ENCODE data around the gene KRT6A. TPM values are rescaled to one million over a fixed set of nuclear protein-coding genes. Genes with fewer than 3 reads are reported as not detected.

The KRT6A gene
- total RNA-seq, 2 experiments from 2014 or later = not detected

DNA sequence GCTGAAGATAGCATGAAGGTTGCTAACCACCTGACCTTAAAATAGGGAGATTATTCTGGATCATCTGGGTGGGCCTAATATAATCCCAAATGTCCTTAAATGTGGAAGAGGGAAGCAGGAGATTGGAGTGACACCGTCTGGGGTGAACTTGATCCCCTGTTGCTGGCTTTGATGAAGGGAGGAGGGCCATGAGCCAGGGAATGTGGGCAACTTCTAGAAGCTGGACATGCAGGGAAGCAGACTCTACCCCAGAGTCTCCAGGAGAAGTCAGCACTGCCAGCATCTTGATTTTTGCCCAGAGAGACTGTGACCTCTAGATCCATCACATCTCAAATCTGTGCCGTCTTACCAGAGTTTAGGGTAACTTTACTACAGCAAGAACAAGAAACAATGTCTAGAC lies 36.4 kb upstream of the KRT6A start:
- Mint-ChIP-seq H3K27me3 (no peaks in the 10 kb centered on the region), H3K4me1 (peaks cover 6% of the 10 kb centered on the region), H3K27ac (no peak overlapping the region), H3K4me3 (no peak overlapping the region), H3K36me3 (no peaks in the 10 kb centered on the region), H3K9me3 (no peaks in the 10 kb centered on the region)
- DNase-seq = no peak

DNA sequence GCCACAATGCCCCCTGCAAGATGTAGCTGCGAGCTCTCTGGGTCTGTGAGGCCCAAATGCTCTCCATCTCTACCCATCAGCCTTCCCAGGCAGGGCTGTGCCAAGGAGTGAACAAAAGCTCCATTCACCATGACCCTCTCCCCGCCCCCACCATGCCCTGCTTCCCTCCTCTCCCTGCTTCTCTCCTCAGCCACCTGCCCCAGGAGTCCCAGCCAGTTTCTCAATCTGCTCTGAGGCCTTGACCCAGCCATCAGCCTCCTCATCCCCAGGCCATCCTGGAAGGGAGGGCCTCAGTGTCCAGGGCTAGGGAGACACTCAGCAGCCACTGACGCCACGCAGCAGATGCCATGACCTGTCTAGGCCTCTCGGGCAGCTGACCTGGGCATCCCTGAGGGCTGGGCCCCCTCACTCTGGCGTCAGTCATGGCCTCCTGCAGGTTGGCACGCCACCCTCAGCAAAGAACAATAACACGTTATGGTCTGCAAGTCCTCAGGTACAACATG lies 35.6 kb upstream of the KRT6A start:
- no peaks in the 10 kb centered on the region for H3K36me3 Mint-ChIP-seq
- H3K4me3 Mint-ChIP-seq = no peak overlapping the region
- no peaks in the 10 kb centered on the region for H3K9me3 Mint-ChIP-seq
- DNase-seq = no peak
- peaks cover 6% of the 10 kb centered on the region for H3K4me1 Mint-ChIP-seq
- H3K27ac Mint-ChIP-seq = no peak overlapping the region
- H3K27me3 Mint-ChIP-seq = peaks cover 1% of the 10 kb centered on the region

DNA sequence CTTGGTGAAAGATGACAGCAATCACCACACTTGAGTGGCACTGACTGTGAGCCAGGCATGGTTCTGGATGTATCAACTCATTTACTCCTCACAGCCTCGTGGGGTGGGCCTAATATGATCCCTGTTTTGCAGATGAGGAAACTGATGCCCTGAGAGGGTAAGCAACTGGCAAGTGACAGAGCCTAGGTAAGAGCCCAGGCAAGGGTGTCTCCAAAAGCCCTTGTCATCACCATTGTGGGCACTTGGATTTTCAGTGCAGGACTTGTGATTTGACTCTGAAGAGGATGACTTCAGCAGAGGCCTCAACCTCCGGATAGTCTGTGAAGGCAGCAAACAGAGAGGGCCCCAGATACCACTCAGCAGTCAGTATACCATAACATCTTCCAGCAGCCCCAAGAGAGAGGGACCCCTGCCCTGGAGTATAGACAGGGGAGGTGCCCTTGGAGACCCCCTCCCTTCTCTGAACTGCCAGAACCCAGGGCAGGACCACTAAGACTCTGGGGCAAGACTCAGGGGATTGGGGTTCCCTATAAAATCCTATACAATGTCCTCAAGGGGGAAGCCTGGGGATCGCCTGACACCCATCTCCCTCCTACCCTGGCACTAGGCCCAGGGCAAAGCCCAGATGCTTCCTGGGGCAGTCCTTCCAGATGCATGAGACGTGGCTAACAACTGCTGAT lies 34.2 kb upstream of the KRT6A start:
- Mint-ChIP-seq H3K27ac (no peak overlapping the region), H3K27me3 (peaks cover 4% of the 10 kb centered on the region), H3K36me3 (no peaks in the 10 kb centered on the region), H3K4me3 (no peak overlapping the region), H3K9me3 (no peaks in the 10 kb centered on the region), H3K4me1 (peaks cover 6% of the 10 kb centered on the region)
- no peak for DNase-seq

DNA sequence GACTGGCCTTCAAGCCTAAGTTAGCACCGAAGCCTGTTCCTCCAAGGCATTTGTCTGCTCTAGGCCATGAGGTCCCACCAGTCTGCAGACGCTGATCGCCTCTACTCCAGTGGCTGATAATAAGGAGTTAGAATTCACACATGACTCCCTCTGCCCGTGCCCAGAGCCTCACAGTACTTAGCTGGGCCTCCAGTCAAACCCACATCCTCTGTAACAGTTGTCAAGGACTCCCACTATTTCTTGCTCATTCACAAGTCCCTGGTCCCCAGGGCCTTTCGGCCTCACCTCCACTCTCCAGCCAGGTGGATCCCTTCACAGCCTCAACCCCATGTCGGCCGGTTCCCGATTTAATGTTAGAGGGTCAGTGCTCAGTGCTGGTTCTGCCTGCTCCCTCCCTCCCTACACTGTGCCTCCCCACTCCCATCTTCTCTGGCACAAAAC lies 33.5 kb upstream of the KRT6A start:
- Mint-ChIP-seq H3K4me1 (peaks cover 6% of the 10 kb centered on the region), H3K9me3 (no peaks in the 10 kb centered on the region), H3K27me3 (peaks cover 4% of the 10 kb centered on the region), H3K4me3 (no peak overlapping the region), H3K27ac (no peak overlapping the region), H3K36me3 (no peaks in the 10 kb centered on the region)
- DNase-seq = no peak

DNA sequence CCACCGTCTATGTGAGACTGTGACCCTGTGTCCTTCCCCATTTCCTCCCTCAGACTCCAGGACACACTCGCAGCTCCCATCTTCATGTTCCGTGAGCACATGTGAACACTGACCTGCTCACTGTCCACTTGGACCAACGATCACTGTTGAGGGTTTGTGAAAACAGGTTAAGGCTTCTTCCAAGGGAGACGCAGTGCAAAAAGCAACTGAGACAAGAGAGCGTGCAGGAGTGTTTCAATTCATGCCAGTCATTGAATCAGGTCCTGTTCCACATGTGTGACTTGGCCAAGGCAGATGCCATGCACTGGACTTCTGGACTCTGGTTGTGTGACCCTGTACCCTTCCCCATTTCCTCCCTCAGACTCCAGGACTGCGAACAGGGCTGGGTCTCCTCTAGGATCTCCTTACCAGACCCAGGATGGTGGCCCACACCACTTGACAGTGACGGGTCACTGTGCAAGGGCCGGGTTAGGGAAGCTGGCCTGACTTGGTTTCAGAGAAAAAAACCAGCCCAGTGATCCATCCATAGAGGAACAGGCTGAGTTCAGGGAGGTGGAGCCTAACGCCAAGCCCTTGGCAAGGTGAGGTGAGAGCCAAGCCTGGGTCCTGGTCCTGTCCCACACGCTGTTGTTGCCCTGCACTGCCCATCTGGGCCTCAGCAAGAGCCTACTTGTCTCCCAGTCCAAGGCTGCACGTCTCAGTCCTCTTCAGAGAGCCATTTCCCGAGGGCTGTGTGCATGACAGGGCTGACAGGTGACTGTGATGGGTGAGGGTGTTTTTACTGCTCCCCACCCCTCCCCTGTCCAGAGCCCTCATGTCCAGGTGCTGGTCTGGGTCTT lies 32.8 kb upstream of the KRT6A start:
- no peaks in the 10 kb centered on the region for H3K9me3 Mint-ChIP-seq
- no peak for DNase-seq
- no peak overlapping the region for H3K27ac Mint-ChIP-seq
- H3K4me3 Mint-ChIP-seq = no peak overlapping the region
- no peaks in the 10 kb centered on the region for H3K36me3 Mint-ChIP-seq
- H3K4me1 Mint-ChIP-seq = peaks cover 6% of the 10 kb centered on the region
- peaks cover 4% of the 10 kb centered on the region for H3K27me3 Mint-ChIP-seq

DNA sequence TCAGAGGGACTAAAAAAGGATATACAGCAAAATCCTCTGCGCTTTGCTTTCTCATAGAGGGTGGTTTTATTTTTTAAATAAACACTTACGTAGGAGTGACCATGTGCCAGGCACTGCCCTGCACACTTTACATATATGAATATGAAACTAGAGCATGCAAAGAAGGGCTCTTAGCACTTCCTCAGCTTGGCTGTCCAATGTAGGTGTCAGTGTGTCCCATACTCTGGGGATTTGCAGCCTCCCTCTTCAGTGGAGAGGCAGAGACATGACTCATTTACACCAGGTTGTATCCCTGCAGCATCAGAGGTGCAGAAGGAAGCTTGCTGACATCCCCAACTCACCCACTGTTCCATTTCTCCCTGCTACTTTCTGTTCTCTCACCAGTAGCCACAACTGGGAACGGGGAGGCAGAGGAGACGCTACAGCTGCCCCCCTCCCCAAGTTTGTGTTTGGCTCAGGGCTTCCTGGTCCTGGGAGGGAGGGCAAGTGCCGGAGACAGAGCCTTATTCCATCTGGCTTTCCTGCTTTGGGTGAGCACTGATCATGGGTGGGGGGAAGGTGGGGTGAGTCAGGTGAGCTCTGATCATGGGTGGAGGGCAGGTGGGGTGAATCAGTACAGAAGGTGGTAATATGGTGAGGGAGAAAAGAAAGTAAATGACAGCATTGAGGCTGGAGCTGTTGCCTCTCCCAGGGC lies 32.0 kb upstream of the KRT6A start:
- Mint-ChIP-seq H3K4me1 (peaks cover 6% of the 10 kb centered on the region), H3K36me3 (no peaks in the 10 kb centered on the region), H3K27ac (no peak overlapping the region), H3K9me3 (no peaks in the 10 kb centered on the region), H3K4me3 (no peak overlapping the region), H3K27me3 (peaks cover 4% of the 10 kb centered on the region)
- no peak for DNase-seq

DNA sequence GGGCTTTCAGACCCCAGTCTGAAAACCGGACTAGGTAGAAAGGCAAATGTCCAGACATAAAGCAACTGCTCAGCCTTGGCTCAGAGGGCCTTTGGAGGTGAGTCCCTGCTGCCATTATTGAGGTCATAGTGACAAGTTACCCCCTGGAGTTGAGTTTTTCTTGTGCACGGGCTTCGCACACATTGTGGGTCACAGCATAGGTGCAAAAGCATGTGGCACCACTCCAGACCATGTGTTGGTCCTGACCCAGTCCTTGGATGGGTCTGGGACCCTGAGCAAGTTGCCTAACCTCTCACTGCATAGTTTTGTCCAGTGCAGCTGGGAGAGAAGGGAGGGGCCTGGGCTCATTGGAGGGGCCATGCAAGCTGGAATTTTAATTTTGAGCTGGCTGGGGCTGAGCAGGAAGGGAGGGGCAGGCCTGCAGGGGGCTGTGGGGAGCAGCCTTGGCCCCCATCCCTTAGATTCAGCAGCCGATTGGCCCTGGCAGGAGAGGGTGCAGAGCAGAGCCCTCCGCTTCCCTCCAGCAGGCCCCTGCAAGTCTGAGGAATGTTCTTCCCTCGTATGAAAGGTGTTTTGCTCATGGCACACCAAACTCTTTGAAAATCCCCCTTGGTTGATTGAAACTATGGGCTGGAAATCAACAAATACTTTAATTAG lies 31.3 kb upstream of the KRT6A start:
- Mint-ChIP-seq H3K4me1 (peaks cover 6% of the 10 kb centered on the region), H3K36me3 (no peaks in the 10 kb centered on the region), H3K4me3 (no peak overlapping the region), H3K9me3 (no peaks in the 10 kb centered on the region), H3K27ac (no peak overlapping the region), H3K27me3 (peaks cover 4% of the 10 kb centered on the region)
- DNase-seq = no peak

DNA sequence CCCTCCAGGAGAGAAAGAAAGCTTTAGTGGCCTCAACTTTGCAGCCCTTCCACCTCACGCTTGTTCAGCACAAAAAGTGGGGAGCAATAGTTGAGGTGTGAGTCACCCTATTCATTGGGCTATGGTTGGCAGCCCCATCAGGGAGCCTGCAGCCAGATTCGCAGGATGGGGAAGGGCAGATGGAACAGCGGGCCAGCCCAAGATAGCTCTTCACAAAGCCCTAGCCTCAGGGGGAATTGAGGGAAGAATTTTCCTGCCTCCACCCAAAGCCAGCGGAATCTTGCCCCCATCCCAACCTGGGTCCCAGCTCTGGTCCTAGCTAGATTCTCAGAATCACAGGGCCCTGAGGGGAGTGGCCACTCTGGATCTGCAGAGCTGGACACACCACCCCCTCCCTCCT lies 30.8 kb upstream of the KRT6A start:
- Mint-ChIP-seq H3K4me1 (peaks cover 6% of the 10 kb centered on the region), H3K27me3 (peaks cover 4% of the 10 kb centered on the region), H3K4me3 (no peak overlapping the region), H3K36me3 (no peaks in the 10 kb centered on the region), H3K9me3 (no peaks in the 10 kb centered on the region), H3K27ac (no peak overlapping the region)
- DNase-seq = no peak

DNA sequence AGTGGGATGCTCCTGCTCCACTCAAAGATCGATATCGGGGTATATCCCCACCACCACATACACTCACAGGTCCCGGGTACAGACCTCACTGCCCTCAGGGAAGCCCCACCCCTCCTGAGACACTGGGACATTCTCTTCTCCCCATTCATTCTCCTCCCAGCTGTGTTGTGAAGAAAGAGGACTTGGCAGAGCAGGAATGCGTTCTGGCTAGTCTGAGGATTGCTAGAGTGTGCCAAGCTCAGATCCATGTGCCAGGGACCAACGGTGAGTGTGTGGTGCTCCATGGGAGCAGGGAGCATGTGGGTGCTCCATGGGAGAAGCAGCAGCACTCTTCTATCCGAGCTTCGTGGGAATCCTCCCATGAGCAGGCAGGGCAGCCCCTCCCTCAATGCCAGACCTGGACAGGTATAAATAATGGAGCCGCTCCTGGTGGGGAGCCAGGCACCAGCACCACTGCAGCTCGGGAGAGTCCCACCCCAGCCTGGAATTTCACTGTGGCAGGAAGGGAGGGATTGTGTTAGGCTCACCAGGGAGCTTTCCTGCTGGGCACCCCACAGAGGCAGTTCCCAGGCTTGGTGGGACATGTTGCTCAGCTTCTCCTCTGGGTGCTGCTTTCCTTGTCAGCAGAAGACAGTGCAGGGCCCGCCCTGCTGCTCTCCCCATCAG lies 29.4 kb upstream of the KRT6A start:
- no peak for DNase-seq
- H3K36me3 Mint-ChIP-seq = no peaks in the 10 kb centered on the region
- no peak overlapping the region for H3K4me3 Mint-ChIP-seq
- peaks cover 4% of the 10 kb centered on the region for H3K27me3 Mint-ChIP-seq
- peaks cover 6% of the 10 kb centered on the region for H3K4me1 Mint-ChIP-seq
- H3K27ac Mint-ChIP-seq = no peak overlapping the region
- no peaks in the 10 kb centered on the region for H3K9me3 Mint-ChIP-seq

DNA sequence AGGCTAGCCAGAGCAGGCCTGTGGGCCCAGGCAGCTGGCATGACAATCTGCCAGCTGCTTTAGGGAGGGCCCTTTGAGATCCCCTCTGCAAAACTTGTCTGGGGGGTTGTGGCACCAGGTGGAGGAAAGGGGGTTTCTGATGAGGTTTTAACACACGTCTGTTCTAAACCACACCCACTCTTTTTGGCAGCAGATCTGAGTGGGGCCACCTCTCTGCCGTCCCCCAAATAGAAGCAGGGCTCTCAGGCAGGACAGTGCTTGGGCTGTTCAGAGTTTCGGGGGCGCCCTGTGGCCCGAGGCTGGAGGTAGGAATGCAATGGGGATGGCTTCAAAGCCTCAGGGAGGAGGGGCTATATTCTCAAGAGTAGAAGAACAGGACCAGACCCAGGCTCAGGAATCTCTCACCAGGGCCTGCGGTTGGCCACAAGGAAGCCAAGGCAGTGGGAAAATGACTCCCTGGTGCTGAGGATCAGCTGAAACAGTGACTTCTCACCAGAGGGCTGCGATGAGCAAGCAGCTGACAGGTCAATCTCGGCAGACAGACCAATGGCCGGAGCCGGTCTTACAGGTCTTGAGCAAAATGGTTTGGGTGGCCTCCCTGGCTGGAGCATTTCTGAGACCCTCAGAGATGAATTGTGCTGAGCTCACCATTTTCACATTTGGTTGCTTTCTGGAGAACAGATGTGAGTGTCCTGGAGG lies 28.7 kb upstream of the KRT6A start:
- Mint-ChIP-seq H3K4me3 (no peak overlapping the region), H3K4me1 (peaks cover 3% of the 10 kb centered on the region), H3K36me3 (no peaks in the 10 kb centered on the region), H3K27me3 (peaks cover 4% of the 10 kb centered on the region), H3K9me3 (no peaks in the 10 kb centered on the region), H3K27ac (no peak overlapping the region)
- no peak for DNase-seq

DNA sequence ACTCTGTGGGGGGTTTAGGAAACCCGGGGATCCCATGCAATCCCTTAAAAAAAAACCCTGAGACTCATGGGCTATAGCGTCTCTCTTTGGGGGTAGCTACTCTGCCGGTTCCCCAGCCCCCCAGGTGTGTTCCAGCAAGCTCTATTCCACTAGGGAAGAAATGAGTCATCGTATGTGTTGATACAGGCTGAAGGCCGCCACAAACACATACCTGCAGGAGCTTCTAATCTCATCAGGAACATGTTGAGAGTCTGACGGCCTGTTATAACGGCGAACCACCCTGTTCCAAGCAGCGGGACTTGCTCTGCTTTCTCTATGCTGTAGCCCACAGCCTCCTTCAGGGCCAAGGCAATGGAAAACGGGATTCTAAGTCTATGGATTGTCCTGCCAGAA lies 28.1 kb upstream of the KRT6A start:
- peaks cover 4% of the 10 kb centered on the region for H3K27me3 Mint-ChIP-seq
- no peak for DNase-seq
- no peaks in the 10 kb centered on the region for H3K4me1 Mint-ChIP-seq
- H3K27ac Mint-ChIP-seq = no peak overlapping the region
- no peaks in the 10 kb centered on the region for H3K9me3 Mint-ChIP-seq
- H3K4me3 Mint-ChIP-seq = no peak overlapping the region
- H3K36me3 Mint-ChIP-seq = no peaks in the 10 kb centered on the region

DNA sequence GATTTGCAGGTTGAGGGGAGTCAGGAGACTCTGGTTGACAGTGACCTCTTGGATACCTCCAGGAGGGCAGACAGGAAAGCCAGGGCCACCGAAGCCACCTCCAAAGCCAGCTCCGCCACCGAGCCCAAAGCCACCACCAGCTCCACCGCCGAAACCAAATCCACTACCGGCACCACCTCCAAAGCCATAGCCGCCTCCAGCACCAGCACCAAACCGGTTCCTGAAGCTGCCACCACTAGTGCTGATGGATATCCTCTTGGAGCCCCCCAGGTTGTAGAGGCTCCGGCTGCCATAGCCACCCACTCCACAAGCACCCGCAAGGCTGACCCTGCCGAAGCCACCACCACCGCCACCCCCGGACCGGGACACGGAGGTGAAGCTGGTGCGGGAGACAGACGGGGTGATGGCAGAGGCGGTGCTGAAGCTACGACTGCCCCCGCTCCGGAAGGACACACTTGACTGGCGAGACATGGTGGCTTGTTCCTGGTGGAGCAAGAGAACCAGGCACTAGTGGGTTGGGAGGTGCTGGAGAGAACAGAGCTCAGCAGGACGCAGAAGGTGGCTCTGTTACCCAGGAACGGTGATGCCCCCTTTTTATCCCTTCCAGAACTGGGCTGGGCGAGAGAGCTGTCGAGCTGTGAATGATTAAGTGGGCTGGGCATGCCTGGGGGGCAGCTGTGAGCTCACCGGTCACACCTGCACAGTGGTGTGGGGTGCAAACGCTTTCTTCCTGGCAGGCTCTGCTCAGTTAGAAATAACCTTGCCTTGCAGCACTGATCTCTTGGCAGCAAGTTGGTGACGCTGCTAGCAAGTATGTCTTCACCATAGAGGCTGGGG lies 27.0 kb upstream of the KRT6A start, which contains the start of gene KRT5:
TSS of gene KRT5 (minus strand) at position 569 of the 837 bp plus-strand sequence. CDS start at position 471, 98 bp downstream.
- H3K27ac Mint-ChIP-seq = no peak within 1 kb of the TSS

DNA sequence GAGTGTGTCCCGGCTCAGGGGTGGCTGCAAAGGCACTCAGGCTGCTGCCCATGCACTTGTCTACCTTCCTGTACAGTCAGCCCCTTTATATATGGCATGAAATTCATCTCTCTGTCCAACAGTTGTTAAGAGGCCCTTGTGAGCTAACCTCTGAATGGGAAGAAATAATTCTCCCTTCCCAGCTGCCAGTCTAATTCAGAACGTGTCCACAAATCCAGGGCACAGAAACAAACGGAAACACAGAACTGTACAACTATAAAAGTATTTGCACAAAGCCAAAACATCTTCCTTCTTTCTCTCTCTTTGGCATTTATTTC lies 26.3 kb upstream of the KRT6A start:
- H3K9me3 Mint-ChIP-seq = no peaks in the 10 kb centered on the region
- H3K4me1 Mint-ChIP-seq = no peaks in the 10 kb centered on the region
- H3K36me3 Mint-ChIP-seq = no peaks in the 10 kb centered on the region
- H3K27me3 Mint-ChIP-seq = peaks cover 4% of the 10 kb centered on the region
- no peak overlapping the region for H3K27ac Mint-ChIP-seq
- H3K4me3 Mint-ChIP-seq = no peak overlapping the region
- DNase-seq = no peak

More for the DNA sequence above, 27.0 kb upstream of the KRT6A start, which contains the start of gene KRT5:
- Mint-ChIP-seq H3K27me3 (peaks cover 4% of the 10 kb centered on the region), H3K4me1 (no peaks in the 10 kb centered on the region), H3K36me3 (no peaks in the 10 kb centered on the region), H3K9me3 (no peaks in the 10 kb centered on the region), H3K4me3 (no peak within 1 kb of the TSS)
- DNase-seq = no peak

All from activated naive CD8-positive, alpha-beta T cell treated with anti-CD3 and anti-CD28 coated beads for 36 hours (primary cell).